GM20000 (cell line): Measurements from ENCODE around the gene PCBP4.
"Not testable (repeated sequence)": the region's sequence is repeated elsewhere in the genome, so short reads cannot be mapped to it uniquely, and the experiment has no call there.

Experiments used
- DNase-seq: peaks from one replicate; pipeline ENCODE4 v3.0.0; 2012; ENCODE audit warnings: low spot score
- TF ChIP-seq, protein P1 (sequence below): IDR thresholded peaks from 2 replicates; pipeline ENCODE4 v1.5.1; 2012; ENCODE audit warnings: mild to moderate bottlenecking, control low read depth; ENCODE audit errors: extremely low read depth, missing control alignments

The PCBP4 gene

DNA sequence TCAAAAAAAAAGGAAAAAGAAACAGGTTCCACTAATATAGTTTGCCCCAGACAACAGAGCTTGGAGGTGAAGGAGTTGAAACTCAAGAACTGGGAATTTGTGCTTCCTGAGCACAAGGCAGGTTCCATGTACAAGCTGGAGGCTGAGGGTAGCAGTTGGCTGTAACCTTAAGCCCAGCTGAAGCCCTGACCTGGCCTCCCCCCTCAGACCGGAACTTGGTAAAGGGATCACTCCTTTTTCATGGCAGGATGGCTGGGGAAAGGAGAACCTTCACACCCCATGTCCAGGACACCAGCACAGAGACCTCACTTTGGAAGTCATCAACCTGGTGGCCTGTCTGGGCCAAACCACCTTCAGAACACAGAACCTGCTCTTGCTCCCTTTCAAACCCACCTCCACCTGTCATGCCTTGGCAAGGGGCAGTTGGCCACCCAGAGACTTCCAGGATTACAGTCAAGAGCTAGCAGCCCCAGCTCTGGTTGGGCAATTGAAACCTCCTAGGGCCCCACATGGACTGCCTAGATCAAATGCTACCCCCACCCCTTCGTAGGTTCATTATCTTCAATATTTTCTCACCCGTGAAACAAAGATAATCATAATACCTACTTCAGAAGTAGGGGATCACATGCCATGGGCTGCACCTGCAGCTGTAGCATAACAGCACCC, 24.9 kb upstream of the PCBP4 start:
- no peak for DNase-seq
- TF ChIP-seq, protein P1, sequence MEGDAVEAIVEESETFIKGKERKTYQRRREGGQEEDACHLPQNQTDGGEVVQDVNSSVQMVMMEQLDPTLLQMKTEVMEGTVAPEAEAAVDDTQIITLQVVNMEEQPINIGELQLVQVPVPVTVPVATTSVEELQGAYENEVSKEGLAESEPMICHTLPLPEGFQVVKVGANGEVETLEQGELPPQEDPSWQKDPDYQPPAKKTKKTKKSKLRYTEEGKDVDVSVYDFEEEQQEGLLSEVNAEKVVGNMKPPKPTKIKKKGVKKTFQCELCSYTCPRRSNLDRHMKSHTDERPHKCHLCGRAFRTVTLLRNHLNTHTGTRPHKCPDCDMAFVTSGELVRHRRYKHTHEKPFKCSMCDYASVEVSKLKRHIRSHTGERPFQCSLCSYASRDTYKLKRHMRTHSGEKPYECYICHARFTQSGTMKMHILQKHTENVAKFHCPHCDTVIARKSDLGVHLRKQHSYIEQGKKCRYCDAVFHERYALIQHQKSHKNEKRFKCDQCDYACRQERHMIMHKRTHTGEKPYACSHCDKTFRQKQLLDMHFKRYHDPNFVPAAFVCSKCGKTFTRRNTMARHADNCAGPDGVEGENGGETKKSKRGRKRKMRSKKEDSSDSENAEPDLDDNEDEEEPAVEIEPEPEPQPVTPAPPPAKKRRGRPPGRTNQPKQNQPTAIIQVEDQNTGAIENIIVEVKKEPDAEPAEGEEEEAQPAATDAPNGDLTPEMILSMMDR, result no peak

DNA sequence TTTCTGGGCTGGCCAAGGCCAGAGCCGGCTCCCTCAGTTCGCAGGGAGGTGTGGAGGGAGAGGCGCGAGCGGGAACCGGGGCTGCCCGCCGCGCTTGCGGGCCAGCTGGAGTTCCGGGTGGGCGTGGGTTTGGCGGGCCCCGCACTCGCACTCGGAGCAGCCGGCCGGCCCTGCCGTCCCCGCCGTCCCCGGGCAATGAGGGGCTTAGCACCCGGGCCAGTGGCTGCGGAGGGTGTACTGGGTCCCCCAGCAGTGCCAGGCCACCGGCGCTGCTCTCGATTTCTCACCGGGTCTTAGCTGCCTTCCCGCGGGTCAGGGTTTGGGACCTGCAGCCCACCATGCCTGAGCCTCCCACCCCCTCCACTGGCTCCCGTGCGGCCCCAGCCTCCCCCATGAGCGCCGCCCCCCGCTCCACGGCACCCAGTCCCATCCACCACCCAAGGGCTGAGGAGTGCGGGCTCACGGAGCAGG, 23.3 kb upstream of the PCBP4 start:
- not testable (repeated sequence) for DNase-seq

DNA sequence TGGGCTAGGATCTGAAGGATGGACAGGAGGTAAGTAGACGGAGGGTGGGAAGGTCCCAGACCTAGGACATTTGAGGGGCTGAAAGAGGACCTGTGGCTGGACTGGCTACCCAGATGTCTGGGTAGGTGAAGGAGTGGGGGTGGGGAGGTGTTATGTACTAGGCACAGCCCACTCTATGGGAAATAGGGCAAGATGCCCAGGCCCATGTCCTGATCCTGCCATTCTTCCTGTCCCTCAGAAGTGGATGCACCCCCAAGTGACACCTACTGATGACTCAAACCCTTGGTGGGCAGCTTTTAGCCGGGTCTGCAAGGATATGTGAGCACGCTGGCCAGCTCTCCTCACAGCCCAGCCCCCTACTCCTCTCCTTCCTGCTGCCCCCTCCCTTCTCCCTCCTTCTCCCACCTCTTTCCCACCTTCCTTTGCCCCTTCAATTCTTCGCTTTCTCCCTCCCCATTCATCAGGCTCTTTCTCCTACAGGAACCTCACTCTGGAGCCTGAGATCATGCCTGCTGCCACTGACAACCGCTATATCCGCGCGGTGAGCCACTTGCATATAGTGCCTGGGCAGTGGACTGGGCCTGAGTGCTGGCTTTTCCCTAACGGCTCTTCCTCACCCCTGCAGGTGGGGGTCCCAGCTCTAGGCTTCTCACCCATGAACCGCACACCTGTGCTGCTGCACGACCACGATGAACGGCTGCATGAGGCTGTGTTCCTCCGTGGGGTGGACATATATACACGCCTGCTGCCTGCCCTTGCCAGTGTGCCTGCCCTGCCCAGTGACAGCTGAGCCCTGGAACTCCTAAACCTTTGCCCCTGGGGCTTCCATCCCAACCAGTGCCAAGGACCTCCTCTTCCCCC, 21.3 kb upstream of the PCBP4 start:
- DNase-seq, result no peak
- TF ChIP-seq, protein P1, result no peak

DNA sequence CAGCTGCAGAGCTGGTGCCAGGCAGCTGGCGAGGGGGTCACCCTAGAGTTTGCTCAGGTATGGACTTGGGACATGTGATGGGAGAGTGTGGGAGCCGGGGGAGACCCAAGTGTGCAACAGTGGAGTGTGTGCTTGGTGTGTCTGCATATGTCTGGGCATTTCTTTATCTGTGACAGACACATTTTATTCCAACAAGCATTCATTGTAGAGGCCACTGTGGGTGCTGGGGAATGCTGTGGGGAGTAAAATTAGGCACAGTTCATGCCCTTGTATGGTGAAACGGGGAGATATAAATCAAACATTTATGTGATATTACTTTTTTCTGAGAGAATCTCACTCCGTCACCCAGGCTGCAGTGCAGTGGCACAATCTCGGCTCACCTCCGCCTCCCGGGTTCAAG, 20.3 kb upstream of the PCBP4 start:
- no peak for DNase-seq
- TF ChIP-seq, protein P1, result no peak

DNA sequence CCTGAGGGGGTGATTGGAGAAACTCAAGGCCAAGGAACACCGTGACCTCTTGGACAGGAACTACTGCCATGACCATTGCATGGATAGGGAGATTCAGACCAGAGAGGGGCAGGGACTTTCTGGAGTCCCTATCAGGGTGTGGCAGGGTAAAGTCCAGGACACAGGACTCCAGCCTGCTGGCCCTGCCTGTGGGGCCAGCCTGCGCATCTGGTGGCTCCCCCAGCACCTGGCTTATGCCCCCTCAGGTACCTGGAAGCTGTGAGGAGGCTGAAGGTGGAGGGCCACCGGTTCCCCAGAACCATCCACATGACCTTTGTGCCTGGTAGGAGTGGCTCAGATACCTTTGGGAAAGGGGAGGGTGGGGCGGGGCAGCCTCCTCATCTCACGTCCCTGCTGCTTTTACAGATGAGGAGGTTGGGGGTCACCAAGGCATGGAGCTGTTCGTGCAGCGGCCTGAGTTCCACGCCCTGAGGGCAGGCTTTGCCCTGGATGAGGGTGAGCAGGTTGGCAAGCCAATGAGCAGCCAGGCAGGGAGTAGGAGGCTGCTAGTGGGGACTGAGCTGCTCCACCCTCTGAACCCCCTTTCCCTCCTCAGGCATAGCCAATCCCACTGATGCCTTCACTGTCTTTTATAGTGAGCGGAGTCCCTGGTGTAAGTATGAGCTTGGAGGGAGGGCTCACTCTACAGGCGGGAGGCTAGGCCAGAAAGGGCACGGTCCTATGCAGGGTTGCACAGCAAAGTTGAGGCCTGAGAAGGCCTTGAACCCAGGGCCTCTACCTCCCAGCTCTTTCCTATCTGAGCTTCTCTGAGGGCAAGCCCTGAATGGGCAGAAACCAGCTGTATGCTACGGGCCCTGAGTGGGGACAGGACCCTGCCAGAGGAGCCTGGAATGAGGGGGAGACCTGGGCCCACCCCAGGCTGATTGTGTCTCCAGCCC, 19.0 kb upstream of the PCBP4 start:
- TF ChIP-seq, protein P1, result no peak
- no peak for DNase-seq

DNA sequence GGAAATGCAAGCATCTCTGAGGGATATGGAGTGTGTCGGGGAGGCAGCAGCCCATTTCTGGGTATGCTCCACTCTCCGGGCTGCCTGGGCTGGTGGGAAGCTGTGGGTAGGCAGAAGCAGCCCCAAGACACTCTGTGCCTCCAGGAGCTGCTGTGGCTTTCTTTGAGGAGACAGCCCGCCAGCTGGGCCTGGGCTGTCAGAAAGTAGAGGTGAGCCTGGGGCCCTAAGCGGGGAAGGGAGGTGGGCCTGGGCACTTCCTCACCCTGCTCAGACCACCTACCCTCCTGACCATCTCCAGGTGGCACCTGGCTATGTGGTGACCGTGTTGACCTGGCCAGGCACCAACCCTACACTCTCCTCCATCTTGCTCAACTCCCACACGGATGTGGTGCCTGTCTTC, 17.8 kb upstream of the PCBP4 start:
- no peak for DNase-seq
- TF ChIP-seq, protein P1, result no peak

DNA sequence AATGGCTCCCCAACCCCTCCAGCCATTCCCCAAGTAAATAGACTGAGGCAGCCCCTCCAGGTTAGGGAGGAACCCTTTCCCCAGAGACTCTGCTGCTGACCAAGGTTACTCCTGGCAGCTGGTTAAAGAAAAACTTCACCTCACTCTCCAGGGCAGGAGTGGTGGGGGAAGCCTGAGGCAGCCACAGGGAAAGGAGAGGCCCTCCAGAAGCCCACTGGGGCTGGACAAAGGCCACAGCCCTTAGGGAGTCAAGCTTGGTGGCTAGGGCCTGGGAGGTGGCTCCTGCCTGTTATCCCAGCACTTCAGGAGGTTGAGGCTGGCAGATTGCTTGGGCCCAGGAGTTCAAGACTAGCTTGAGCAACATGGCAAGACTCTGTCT, 17.0 kb upstream of the PCBP4 start:
- no peak for DNase-seq
- TF ChIP-seq, protein P1, result no peak
